ENCODE results near the gene ATN1. TPM values are rescaled to one million over a fixed set of nuclear protein-coding genes. Genes with fewer than 3 reads are reported as not detected.

Gene ATN1
- total RNA-seq, 4 donors from 2014 or later = 53.3 to 100 (median 84.9) TPM

DNA sequence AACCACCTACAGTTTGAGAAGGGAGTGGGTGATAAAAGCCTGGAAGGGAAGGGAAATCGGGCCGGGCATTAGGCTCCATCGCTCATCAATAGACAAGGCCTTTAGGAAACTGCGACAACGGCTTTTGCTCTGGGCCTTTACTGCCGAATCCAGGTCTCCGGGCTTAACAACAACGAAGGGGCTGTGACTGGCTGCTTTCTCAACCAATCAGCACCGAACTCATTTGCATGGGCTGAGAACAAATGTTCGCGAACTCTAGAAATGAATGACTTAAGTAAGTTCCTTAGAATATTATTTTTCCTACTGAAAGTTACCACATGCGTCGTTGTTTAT, 15.6 kb downstream of the ATN1 start:
- peak; percentile 83 to 86 for DNase-seq
- Histone ChIP-seq H3K4me1 (peaks cover 24 to 41% of the 10 kb centered on the region in 2 donors), H3K36me3 (peaks cover 9 to 10% of the 10 kb centered on the region in 2 donors)

DNA sequence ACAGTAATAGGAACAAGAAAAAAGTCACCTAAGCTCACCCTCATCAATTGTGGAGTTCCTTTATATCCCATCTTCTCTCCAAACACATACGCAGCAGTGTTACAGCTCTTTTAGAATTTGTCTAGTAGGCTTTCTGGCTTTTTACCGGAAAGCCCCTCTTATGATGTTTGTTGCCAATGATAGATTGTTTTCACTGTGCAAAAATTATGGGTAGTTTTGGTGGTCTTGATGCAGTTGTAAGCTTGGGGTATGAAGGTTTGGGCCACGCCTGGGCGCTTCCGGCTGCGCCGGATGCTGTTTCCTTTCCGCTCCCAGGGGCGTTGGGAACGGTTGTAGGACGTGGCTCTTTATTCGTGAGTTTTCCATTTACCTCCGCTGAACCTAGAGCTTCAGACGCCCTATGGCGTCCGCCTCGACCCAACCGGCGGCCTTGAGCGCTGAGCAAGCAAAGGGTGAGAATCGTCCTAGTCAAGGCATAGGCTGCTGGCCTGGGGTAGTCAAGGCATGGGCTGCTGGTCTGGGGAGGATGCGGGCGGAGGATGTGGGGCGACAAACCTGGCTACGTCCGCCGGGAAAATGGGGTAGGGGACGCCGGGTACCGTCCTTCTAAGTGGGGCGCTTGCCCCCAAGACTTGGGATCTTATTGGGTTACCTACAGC, 16.1 kb downstream of the ATN1 start, which contains the start of the genes C12orf57 and RNU7-1:
Gene C12orf57 (plus strand): TSS at position 301 of the 659 bp plus-strand sequence. CDS start 100 bp downstream, at position 401.
Gene RNU7-1 (plus strand): TSS at position 95 of the 659 bp plus-strand sequence.
- H3K4me1 ChIP-seq = peaks cover 19 to 36% of the 10 kb centered on the region in 2 donors
- DNase-seq = peak; percentile 67 to 71
- intact Hi-C loops (cut with DNase I) = no loop called here
- H3K27ac ChIP-seq = peak within 1 kb of the TSS; percentile 92 to 97 (median 92)
- 0 to 1% methylated on average over 8 to 18 of the region's 31 CpGs for WGBS, 2 donors
- peaks cover 9 to 10% of the 10 kb centered on the region in 2 donors for H3K36me3 ChIP-seq
- no peaks in the 10 kb centered on the region for H3K9me3 ChIP-seq
- H3K27me3 ChIP-seq = no peaks in the 10 kb centered on the region
- H3K4me3 ChIP-seq (replicated peaks in 1 of 3) = peak within 1 kb of the TSS; percentile 15 to 71 (median 65)
- TF ChIP-seq POLR2A (IDR thresholded peaks at IDR 0.05) = peak; percentile 49 to 87
- no peak for TF ChIP-seq CTCF (IDR thresholded peaks at IDR 0.05)

More for the DNA sequence above, 15.6 kb downstream of the ATN1 start:
- WGBS, 2 donors = 0 to 1% methylated on average over 13 of the region's 13 CpGs
- no peaks in the 10 kb centered on the region for H3K9me3 ChIP-seq
- intact Hi-C loops (cut with DNase I) = no loop called here
- H3K27ac ChIP-seq = peak overlapping the region; percentile 92 to 97 (median 92)
- H3K27me3 ChIP-seq = no peaks in the 10 kb centered on the region
- peak overlapping the region in 1 of 3 donors; percentile 71 for H3K4me3 ChIP-seq (replicated peaks in 1 of 3)
- TF ChIP-seq POLR2A (IDR thresholded peaks at IDR 0.05) (no peak), CTCF (IDR thresholded peaks at IDR 0.05) (no peak)

DNA sequence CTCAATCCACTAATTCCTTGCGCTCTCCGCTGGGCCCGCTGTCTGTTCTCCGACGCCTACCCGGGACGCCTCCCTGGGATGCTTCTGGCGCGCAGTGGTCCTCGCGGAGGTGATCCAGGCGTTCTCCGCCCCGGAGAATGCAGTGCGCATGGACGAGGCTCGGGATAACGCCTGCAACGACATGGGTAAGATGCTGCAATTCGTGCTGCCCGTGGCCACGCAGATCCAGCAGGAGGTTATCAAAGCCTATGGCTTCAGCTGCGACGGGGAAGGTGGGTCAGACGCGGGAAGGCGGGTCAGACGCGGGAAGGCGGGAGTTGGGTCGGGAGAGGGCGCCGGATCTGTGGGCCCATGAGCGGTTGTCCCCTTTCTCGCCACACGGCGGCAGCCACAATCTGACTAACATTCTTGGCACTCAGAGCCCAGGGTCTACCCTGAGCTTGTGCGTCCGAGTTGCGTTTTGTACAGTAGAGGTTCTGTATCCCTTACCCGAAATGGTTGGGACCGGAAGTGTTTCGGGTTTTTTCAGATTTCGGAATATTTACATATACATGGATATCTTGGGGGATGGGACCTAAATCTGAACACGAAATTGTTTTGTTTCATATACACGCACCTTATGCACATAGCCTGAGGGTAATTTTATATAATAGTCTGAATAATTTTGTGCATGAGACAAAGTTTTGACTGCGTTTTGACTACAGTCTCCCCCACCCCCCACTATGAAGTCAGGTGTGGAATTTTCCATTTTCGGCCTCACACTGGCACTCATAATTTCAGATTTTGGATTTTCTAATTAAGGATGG, 16.8 kb downstream of the ATN1 start:
- H3K36me3 ChIP-seq = peaks cover 9 to 10% of the 10 kb centered on the region in 2 donors
- no peaks in the 10 kb centered on the region for H3K27me3 ChIP-seq
- DNase-seq = peak; percentile 94 to 96
- WGBS, 2 donors = 3 to 6% methylated on average over 24 to 42 of the region's 48 CpGs
- intact Hi-C loops (cut with DNase I) = loop anchor here (5.0 kb wide), 2 partner anchors 148 to 168 kb away; partner anchors contain the start of gene C1R
- H3K27ac ChIP-seq = peak overlapping the region; percentile 92 to 97 (median 92)
- TF ChIP-seq POLR2A (IDR thresholded peaks at IDR 0.05) (peak; percentile 20 to 79), CTCF (IDR thresholded peaks at IDR 0.05) (peak; percentile 64 to 98 (median 88))
- H3K4me3 ChIP-seq (replicated peaks in 1 of 3) = peak overlapping the region; percentile 15 to 71 (median 65)
- H3K4me1 ChIP-seq = peaks cover 19 to 34% of the 10 kb centered on the region in 2 donors
- no peaks in the 10 kb centered on the region for H3K9me3 ChIP-seq

DNA sequence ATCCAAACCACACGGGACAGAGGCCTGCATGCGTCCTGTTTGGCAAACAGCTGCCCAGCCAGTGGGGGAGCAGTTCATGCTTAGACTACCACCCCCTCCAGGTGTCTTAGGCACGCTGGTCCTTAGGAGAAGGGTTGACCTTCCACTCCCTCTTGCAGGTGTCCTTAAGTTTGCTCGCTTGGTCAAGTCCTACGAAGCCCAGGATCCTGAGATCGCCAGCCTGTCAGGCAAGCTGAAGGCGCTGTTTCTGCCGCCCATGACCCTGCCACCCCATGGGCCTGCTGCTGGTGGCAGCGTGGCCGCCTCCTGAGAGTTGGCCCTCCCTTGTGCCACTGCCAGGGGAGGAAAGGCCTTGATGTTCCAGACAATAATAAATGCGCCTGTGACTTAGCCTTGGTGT, 17.9 kb downstream of the ATN1 start:
- H3K9me3 ChIP-seq = no peaks in the 10 kb centered on the region
- peaks cover 7 to 9% of the 10 kb centered on the region in 2 donors for H3K36me3 ChIP-seq
- H3K4me3 ChIP-seq (replicated peaks in 1 of 3) = peak overlapping the region in 1 of 3 donors; percentile 35
- TF ChIP-seq POLR2A (IDR thresholded peaks at IDR 0.05) (no peak), CTCF (IDR thresholded peaks at IDR 0.05) (no peak)
- intact Hi-C loops (cut with DNase I) = loop anchor here (2.0 to 5.0 kb wide), 3 partner anchors 17 to 167 kb away; partner anchors contain the start of gene C1R
- DNase-seq = no peak
- peak overlapping the region; percentile 61 to 97 (median 73) for H3K27ac ChIP-seq
- WGBS, 2 donors = 66 to 80% methylated on average over 2 to 11 of the region's 11 CpGs
- no peaks in the 10 kb centered on the region for H3K27me3 ChIP-seq
- H3K4me1 ChIP-seq = peaks cover 19 to 34% of the 10 kb centered on the region in 2 donors
